Measurements from ENCODE around the gene COX10.
A peak's percentile ranks its signal among the peaks of the same experiment; 100 is the strongest.
"Not testable (repeated sequence)": the region's sequence is repeated elsewhere in the genome, so short reads cannot be mapped to it uniquely, and the experiment has no call there.

COX10 gene

GRCh38 chr17:14125518-14126137 lies 56.3 kb downstream of the COX10 start:
- DNase-seq, result no peak

- DNase-seq, result no peak
Measured at GRCh38 chr17:14133104-14133503, 63.8 kb downstream of the COX10 start.

DNA sequence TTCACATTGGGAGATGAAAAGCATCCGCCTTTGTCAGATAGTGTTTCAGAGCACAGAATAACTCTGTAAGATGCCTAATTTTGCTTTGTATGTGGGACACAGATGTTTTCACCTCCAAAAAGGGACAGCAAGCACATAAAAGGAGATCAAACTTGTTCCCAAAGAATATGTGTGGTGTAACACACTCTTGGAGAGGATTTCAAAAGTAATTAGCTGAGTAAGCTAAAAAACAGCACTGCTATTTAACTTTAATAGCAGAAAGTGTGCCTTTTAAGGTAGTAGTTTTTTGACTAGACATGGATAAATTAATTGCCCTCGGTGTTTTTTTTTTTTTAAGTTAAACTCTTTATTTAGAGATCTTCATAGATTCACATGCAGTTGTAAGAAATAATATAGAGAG lies 65.2 kb downstream of the COX10 start:
- no peak for DNase-seq

DNA sequence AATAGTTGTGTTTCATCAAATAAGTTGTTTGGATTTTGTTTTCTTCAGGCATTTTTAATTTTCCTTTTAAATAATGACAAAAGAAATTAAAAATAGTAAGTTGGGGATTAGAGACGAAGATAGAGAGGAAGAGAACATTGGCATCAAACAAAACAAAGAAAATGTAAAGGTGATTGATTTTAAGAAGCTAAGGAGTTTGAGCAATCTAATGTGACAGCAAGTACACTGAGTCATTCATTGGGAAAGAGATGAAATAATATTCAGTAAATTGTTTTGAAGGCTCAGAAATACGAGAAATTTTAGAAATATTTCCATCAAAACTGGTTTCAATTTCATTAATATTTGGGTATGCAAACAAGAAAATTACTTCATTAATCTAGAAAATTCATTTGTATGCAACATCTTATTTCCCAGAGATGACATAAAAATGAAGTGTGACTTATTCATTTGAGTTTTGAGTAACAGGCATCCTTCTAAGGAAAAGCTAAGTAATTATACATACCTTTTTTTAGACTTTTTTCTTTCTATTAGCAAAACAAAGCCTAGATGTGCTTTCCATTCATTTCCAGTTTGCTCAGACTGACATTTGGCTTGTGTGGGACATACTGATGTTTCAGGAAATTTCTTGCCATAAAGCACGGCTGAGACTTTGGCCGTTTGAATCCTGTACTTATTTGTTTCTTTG lies 66.7 kb downstream of the COX10 start:
- DNase-seq, result no peak

GRCh38 chr17:14138649-14139048 lies 69.3 kb downstream of the COX10 start:
- DNase-seq, result no peak

DNA sequence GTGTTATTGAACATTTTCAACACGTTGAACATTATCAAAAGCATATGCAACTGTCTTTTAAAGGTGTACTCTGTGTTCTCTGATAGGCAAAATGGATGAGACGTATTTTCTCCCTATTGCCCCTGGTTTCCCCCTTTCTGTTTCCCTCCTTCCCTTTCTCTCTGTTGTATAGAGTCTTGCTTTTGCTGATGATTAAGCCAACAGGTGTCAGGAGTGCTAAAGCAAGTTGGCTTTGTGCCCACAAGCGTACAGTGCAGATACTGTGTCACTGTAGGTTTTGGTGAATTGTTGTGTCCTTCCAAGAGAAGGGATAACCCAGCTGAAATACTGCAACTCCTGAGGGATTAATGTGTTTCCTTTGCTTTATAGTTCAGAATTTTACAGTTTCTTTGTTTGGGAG lies 74.4 kb downstream of the COX10 start:
- no peak for DNase-seq

DNA sequence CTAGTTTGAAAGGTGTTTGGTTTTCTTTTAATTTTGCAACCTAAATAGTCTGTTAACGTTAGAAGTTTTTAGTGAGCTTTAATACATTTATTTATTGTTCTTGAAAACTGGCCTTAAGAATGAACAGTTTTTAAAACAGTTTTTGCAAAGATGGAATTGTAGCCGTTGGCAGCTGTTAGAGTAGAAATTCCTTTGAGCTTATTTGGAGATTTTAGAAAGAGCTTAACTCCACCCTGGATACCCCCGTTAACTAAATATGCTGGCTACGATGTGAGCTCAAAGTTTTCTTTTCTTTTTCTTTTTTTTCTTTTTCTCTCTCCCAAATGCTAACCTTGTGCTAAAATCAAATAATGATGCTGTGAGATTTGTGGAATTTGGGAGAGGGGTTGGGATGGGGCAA lies 75.2 kb downstream of the COX10 start:
- DNase-seq, result no peak

GRCh38 chr17:14149751-14150150 lies 80.4 kb downstream of the COX10 start:
- no peak for DNase-seq

GRCh38 chr17:14150619-14151018 lies 81.3 kb downstream of the COX10 start:
- no peak for DNase-seq

DNA sequence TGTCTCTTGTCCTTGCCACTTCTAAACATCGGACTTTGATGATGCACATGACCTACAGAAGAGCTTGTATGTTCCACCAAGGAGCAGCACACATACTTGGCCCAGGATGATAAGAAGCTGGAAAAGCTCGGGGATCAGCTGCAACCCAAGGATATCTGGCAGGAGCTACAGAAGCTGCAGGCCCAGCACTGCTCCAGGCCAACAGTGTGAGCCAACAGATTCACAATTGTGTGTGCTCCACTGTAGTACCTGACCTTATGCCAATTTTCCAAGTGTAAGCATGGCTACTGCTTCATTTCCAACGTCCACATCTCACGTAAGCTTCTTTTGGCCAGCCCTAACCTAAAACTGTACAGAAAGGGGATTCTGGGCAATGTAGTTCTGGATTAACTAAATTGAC lies 83.4 kb downstream of the COX10 start:
- DNase-seq, result peak; percentile 35

DNA sequence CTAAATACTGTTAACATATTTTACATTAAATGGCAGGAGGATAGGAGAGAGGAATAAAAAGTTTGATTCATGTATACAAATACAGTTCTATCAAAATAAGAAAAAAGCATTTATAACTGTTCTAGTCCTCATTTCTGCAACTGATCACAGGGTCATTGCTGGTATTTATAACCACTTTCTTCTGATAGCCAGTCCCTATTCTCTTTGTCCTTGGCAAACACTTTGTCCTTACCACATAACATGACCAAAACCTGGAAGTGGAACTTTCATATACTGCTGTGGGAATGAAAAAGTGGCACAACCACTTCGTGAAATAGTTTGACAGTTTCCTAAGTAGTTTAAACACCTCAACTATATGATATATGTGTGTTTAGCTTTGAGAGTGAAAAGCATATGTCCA lies 84.1 kb downstream of the COX10 start:
- DNase-seq, result no peak

DNA sequence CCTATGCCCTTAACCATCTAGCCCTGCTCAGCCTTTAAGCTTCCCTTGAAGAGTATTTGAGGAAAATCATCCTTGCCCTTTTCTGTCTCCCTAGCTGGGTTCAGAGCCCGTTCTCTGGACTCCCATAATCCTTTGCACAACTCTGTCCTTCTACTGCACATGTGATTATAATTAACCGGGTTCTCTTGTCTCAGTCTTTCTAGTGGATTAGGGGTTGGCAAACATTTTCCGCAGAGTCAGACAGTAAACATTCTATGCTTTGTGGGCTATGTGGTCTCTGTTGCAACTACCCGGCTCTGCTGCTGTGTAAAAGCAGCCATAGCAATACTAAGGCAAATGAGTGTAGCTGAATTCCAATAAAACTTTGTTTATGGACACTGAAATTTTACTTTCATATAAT lies 87.4 kb downstream of the COX10 start:
- no peak for DNase-seq

DNA sequence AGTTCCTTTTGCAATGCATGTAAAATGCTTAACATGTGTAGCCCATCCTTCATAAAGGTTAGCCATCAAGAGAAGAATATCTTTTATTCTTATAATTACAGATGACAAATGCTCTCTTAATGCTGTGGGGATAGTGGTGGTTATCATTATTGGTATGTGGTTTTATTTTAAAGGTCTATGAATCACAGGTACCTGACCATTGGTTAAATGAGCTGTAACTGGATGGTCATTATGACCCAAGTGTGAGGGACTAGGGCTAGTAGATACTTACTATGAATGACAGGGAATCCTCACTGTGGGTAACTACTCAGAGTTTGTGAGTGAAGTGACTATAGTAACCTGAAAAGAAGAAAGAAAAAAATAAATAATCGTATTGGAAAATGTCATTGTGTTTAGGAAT lies 88.5 kb downstream of the COX10 start:
- DNase-seq, result no peak

- DNase-seq, result no peak
Measured at GRCh38 chr17:14158707-14159106, 89.4 kb downstream of the COX10 start.

- DNase-seq, result no peak
Measured at GRCh38 chr17:14161419-14161818, 92.1 kb downstream of the COX10 start.

DNA sequence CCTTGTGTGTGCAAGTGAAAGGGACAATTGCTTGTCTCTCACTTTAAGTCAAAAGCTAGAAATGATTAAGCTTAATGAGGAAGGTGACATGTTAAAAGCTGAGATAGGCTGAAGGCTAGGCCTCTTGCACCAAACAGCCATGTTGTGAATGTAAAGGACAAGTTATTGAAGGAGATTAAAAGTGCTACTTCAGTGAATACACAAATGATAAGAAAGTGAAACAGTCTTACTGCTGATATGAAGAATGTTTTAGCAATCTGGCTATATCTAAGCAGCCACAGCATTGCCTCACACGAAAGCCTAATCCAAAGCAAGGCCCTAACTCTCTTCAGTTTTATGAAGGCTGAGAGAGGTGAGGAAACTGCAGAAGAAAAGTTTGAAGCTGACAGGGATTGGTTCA lies 96.3 kb downstream of the COX10 start:
- no peak for DNase-seq

DNA sequence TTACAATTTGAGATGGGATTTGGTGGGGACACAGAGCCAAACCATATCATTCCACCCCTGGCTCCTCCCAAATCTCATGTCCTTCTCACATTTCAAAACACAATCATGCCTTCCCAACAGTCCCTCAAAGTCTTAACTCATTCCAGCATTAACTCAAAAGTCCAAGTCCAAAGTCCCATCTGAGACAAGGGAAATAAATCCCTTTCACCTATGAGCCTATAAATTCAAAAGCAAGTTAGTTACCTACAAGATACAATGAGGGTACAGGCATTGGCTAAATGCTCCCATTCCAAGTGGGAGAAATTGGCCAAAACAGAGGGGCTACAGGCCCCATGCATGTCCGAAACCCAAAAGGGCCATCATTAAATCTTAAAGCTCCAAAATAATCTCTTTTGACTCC lies 98.5 kb downstream of the COX10 start:
- not testable (repeated sequence) for DNase-seq

DNA sequence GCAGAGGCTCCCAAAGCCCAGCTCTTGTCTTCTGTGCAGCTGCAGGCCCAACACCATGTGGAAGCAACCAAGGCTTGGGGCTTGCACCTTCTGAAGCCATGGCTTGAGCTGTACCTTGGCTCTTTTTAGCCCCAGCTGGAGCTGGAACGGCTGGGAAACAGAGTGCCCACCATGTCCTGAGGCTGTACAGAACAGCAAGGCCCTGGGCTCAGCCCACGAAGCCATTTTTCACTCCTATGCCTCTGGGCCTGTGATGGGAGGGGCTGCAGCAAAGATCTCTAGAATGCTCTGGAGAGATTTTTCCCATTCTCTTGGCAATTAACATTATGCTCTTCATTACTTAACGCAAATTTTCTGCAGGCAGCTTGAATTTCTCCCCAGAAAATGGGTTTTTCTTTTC lies 99.3 kb downstream of the COX10 start:
- no peak for DNase-seq

DNA sequence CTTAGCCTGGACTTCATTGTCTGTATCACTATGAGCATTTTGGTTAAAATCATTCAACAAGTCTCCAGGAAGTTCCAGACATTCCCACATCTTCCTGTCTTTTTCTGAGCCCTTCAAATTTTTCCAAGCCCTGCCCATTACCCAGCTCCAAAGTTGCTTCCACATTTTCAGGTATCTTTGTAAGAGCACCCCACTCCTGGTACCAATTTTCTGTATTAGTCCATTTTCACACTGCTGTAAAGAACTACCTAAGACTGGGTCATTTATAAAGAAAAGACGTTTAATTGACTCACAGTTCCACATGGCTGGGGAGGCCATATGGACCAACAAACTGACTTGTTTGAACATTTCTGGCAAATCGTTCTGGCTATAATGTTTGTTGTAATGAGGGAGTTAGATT lies 100.0 kb downstream of the COX10 start:
- no peak for DNase-seq

DNA sequence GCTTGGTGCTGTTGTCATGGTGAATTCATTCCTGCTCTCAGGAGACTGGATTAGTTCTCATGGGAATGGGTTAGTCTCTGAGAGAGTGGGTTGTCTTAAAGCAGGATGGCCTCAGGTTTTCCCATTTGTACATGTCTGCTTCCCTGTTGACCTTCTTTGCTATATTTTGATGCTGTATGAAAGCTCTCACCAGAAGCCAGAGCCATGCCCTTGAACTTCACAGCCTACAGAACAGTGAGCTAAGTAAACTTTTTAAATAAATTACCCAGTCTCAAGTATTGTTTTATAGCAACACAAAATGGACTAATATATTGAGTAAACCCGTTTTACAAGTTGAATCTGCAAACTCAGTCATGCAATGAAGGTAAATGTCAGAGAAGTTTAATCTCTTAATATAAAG lies 100.6 kb downstream of the COX10 start:
- no peak for DNase-seq

GRCh38 chr17:14176989-14177388 lies 107.7 kb downstream of the COX10 start:
- DNase-seq, result not testable (repeated sequence)

- DNase-seq, result not testable (repeated sequence)
Measured at GRCh38 chr17:14177801-14178200, 108.5 kb downstream of the COX10 start.

DNA sequence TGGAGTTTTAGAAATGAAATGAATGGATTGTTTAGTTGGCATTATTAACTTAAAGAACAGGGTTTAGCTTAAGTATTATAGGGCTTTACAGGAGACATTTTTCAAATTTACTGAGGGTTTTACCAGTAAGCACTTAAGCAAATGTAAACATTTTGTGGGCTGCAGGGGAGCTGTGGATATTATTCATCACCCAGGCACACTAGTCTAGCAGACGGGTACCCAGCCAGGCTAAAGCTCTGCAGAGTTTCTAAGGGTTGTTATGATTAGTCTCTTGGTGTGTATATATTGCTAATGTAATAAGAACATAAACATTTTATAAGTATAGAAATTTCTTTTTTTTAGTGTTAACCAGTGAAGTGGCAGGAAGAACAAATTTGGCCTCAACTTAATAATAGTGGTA lies 110.6 kb downstream of the COX10 start:
- DNase-seq, result not testable (repeated sequence)

DNA sequence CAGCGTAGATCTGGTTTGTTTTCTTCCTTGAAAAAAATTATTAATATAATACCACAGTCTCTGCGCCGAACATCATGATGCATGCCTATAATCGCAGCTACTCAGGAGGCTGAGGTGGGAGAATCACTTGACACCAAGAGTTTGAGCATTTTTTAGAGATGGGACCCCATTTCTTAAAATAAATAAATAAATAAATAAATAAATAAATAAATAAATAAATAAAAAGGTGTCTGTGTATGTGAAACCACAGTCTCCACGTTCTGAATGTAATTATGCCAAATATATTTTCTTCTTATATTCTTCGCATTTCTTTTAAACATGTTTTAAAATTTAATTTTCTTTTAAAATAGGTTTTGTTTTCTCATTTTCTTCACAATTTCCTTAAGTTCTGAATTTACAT lies 112.8 kb downstream of the COX10 start:
- not testable (repeated sequence) for DNase-seq

DNA sequence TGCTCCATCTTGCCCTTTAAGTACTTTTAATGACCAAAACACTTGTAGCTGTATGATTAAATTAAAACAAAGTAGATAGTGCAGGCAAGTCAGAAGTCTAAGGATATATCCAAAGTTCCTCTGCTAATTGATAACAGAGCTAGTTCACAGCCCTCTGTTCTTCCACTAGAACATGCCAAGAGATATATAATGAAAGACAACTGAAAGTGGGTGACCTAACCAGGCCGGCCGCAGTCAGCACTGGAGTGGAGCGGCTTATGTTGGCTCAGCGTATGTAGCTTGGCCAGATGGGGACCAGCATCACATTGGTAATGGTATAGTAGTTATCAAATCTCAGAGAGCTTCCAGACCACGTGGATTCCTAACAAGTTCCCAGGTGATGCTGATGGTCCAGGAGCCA lies 115.2 kb downstream of the COX10 start:
- not testable (repeated sequence) for DNase-seq
